KOPT-K1 (cell line): ENCODE results near the gene PRICKLE2.
"Not testable (repeated sequence)": the region's sequence is repeated elsewhere in the genome, so short reads cannot be mapped to it uniquely, and the experiment has no call there.

Experiments
- H3K27ac ChIP-seq: fragments of 200-600 bp; sonication (generic); 2 replicates; pipeline ENCODE4 v1.5.1; 2016; ENCODE audit warnings: antibody characterized with exemption, mild to moderate bottlenecking, low read depth, low read length; ENCODE audit not compliant: poor library complexity, severe bottlenecking
- H3K36me3 ChIP-seq: fragments of 200-600 bp; sonication (generic); 2 replicates; pipeline ENCODE4 v1.5.1; 2017; ENCODE audit warnings: antibody characterized with exemption, mild to moderate bottlenecking, low read length, moderate library complexity; ENCODE audit not compliant: insufficient read depth
- H3K9me3 ChIP-seq: fragments of 200-600 bp; sonication (generic); 2 replicates; pipeline ENCODE4 v1.5.1; 2017; ENCODE audit warnings: antibody characterized with exemption, low read length, mild to moderate bottlenecking; ENCODE audit not compliant: insufficient read depth, poor library complexity, severe bottlenecking

Gene PRICKLE2

DNA sequence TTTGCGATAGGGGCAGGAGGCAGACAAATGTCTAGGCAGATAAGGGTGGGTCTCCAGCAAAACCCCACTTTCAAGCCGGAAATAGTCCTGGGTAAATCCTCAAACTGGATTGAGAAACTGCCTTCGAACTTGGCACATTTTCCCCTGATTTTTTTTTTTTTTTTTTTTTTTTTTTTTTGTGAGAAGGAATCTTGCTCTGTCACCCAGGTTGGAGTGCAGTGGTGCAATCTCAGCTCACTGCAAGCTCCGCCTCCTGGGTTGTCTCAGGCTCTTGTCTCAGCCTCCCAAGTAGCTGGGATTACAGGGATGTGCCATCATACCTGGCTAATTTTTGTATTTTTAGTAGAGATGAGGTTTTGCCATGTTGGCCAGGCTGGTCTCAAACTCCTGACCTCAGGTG, 135.9 kb downstream of the PRICKLE2 start:
- not testable (repeated sequence) for H3K9me3 ChIP-seq, H3K27ac ChIP-seq, H3K36me3 ChIP-seq

DNA sequence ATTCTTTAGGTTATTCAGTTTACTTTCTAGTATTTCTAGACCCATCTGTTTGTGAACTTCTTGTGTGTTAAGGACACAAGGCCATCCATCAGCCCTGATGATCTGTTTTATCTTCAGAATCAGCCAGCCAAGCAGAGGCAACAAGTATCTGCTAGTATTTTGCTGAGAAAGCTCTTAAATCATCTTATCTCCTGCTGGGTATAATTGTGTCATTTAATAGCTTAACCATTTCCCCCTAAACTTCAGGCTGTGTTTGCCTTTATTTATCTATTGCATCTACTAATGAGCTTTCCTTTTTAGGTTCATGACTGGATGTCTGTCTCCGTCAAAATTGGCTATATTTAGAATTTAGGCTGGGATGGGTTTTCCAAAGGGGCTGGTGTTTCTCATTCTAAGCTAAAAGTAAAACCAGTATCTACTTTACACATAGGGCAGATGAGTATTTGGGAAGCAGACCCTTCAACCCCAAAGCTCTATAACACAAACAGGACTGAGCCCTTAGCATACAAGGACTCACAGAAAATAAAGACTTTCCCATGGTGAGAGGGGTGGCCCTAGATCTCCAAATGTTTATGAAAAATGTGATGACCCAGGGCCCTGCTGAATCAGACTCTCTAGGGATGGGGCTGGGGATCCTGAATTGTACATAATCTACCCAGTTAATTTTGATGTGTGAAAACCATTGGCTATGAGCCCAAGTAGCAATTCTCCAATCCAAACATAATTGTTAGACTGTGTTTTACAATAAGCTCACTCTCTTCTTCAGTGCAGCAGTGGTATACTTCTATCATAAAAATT, 136.7 kb downstream of the PRICKLE2 start:
- no peak overlapping the region for H3K27ac ChIP-seq
- H3K9me3 ChIP-seq: no peaks in the 10 kb centered on the region
- no peaks in the 10 kb centered on the region for H3K36me3 ChIP-seq

DNA sequence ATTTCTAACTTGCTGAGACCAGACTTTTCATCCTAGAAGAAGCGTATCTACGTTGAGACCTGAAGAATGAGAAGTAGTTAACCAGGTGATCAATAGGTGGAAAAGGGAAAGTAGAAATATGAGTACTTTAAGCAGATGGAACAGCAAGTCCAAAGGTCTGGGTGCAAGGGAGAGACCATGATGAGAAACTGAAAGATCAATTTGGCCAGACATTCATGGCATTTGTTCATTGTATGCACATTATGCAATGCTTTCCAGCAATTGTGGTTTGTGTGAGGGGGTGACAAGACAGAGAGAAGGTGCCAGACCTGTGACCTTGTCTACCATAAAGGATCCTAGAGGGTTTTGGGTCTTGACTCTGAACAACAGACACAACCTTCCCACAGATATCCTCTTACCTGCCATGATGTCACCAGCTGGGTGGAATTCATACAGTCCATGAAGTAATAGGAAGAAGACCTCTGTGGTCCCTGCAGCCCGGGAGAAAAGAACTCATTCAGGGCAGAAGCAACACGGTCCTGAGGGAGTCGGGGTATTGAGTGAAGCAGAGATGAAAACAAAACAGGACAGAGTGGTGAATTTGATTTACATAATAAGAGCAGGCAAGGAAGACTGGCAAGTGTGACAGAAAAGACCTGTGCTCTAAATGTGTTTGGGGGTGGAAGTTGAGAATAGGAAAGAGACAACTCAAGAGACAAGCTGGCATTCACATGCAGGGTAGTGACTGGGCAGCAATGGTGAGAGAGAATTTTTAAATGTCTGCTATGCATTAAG, 138.6 kb downstream of the PRICKLE2 start:
- no peak overlapping the region for H3K27ac ChIP-seq
- no peaks in the 10 kb centered on the region for H3K9me3 ChIP-seq
- H3K36me3 ChIP-seq: no peaks in the 10 kb centered on the region

DNA sequence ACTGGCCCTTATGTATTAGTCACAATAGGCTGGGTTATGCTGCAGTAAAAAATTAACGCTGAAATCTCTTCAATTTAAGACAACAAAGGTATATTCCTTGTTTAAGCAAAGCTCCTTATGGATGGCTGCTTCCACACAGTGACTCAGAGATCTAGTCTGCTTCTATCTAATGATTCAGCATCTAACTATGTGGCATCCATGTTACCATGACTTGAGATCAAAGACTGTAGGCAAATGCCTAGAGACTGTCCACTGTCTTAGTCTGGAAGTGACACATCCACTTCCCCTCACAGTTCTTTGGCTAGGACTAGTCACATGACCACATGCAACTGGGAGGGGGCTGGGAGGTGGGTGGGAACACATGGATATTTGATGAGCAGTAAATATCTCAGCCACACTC, 140.6 kb downstream of the PRICKLE2 start:
- H3K9me3 ChIP-seq: no peaks in the 10 kb centered on the region
- no peaks in the 10 kb centered on the region for H3K36me3 ChIP-seq
- no peak overlapping the region for H3K27ac ChIP-seq

DNA sequence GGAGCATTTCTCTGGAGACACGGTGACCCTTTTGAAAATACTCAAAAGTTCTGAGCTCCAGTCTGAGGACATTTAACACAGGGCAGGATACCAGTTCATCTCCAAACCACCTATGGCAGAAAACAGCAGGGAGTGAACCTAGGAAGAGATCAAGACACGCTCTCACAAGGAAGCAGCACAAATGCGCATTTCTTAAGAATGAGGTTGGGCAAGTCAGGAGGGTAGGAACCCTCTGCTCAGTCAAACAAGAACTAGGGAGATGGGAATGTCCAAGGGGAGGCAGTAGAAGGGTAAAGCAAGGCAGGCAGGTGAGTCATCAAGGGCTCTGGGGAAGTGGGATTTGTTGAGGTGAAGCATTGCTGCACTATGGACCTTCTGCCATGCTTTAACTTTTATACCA, 141.7 kb downstream of the PRICKLE2 start:
- no peaks in the 10 kb centered on the region for H3K36me3 ChIP-seq
- H3K27ac ChIP-seq: no peak overlapping the region
- no peaks in the 10 kb centered on the region for H3K9me3 ChIP-seq

DNA sequence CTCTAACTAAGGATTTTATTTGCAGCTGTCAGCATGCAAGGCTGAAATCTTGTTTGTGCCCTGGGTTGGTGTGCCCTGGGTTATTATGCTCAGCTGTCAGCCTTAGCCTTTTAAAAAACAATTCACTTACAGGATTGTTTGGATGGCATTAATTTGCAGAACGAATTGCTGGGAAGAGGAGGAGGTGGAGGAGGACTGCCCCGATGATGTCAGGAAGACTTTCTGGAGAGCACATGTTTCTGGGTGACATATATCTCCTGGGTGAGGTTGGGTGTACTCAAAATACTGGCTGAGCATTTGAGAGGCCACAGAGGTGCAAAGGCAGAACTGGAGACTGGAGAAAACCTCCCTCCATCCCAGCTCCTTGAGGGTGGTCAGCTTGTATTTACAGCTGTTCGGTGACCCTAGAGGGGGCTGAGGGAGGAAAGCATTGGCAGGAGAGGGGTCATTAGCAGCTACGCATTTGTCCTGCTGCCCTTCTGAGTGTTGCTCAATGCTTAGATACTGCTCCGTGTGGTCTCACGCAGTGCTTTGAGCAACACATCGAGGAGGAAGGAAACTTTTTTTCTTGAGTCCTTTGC, 142.2 kb downstream of the PRICKLE2 start:
- no peak overlapping the region for H3K27ac ChIP-seq

DNA sequence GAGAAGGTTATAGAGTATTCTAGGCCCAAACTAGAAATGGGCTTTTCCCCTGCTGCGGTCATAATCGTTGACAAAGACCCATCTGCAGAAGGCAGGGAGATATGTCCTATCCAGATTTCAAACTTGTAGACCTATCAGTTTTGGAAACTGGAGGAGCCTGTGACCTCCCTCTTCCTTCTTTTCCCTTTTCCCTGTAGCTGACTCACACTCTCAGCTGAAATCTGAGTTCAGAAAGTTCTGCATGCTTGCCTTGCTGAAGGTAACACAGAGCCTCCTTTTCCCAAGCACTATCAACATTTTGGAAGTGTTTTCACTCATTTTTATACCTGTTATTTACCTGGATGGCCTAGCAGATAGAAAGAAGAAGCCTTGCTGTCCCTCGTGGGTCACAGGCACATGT, 142.9 kb downstream of the PRICKLE2 start:
- Histone ChIP-seq H3K36me3 (no peaks in the 10 kb centered on the region), H3K9me3 (no peaks in the 10 kb centered on the region), H3K27ac (no peak overlapping the region)

More for the DNA sequence above, 142.2 kb downstream of the PRICKLE2 start:
- H3K9me3 ChIP-seq: no peaks in the 10 kb centered on the region
- H3K36me3 ChIP-seq: no peaks in the 10 kb centered on the region

DNA sequence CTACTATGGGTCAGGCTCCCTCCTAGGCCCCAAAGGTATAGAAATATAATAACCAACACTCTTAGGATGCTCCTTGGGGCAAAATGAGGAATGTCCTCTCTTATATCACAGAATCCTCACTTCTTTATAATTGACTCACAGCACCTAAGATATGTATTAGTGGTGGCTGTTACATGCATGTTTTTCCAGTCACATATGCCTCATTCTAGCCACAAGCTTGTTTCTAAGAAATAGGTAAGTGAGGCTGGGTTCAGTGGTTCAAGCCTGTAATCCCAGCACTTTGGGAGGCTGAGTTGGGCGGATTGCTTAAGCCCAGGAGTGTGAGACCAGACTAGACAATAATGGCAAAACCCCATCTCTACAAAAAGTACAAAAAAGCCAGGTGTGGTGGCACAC, 144.0 kb downstream of the PRICKLE2 start:
- Histone ChIP-seq H3K27ac (no peak overlapping the region), H3K36me3 (no peaks in the 10 kb centered on the region), H3K9me3 (no peaks in the 10 kb centered on the region)

DNA sequence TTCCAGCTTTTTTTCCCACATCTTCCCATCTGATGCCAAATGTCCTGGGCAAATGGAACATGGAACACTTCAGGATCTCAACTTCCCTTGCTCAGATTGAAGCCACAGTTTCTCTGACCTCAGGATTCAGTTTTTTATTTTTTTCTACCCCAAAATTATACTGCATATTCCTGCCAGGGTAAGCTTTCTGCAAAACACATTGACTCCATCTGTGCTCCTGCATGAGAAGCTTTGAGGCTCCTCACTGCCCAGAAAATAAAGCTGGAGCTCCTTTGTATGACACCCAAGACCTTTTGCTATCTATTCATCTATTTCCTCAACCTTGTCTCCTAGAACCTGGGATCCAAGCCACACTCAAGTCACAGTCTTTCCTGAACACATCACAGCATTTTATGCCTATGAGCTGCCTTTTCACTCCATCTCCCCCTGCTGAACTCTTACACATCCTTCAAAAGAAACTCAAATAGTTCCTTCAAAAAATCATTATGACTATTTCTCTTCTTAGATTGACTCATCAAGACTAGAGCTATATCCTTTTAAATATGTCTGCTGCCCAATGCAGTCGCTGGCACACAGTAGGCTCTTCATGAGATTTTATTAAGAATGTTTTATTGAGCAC, 144.5 kb downstream of the PRICKLE2 start:
- H3K9me3 ChIP-seq: no peaks in the 10 kb centered on the region
- H3K36me3 ChIP-seq: no peaks in the 10 kb centered on the region

DNA sequence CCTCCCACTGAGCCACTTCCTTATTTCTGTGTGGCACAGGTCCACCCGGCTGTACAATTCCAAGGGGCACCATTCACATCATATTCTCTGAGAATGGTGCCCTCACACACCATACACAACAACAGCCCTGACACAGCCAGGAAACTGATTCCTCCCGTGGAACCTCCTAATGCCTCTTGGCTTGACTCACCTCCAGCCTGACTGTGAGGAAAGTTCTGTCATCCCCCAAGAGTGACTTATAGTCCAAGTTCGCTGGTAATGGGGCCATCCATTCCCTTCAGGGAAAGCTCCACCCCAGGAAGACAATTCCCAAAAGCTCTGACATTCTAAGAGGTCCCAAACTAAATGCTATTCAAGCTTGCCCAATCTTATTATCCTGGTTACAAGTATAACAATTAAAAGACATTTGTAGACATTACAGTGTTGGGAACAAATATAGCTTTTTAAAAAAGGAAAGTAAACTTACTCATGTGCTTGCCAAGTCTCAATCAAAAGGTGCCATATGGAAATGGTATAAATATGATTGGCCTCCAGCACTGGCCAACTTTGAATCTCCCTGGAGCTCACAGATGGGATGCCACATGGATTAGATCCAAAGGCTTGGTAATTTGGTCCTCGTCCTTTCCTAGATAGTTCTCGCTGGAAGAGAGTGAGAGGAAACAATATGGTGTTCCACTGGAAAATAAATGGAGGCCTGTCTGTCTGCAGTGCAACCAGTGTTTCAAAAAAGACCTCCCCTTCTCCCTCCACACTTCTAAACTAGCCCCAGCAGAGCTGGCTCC, 145.7 kb downstream of the PRICKLE2 start:
- H3K9me3 ChIP-seq: no peaks in the 10 kb centered on the region
- H3K27ac ChIP-seq: no peak overlapping the region
- H3K36me3 ChIP-seq: no peaks in the 10 kb centered on the region

More for the DNA sequence above, 144.5 kb downstream of the PRICKLE2 start:
- H3K27ac ChIP-seq: no peak overlapping the region

DNA sequence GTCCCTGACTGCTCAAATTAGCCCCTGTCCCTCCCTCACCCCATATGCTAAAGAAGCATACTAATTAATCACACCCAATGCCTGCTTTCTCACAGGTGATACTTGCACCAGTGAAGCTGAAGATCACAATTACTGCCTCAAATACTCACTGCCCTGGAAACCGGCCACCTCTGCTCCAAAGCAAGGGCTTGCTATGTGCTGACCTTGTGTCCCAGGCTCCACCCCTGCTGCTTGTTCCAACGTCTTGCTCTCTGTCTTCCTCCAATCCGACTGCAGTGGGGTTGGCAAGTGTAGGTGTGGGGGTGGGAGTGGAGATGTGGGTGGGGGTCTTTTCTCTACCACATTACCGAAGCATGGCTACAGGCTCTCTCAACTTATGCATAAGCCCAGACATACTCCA, 146.3 kb downstream of the PRICKLE2 start:
- Histone ChIP-seq H3K9me3 (no peaks in the 10 kb centered on the region), H3K27ac (no peak overlapping the region), H3K36me3 (no peaks in the 10 kb centered on the region)

DNA sequence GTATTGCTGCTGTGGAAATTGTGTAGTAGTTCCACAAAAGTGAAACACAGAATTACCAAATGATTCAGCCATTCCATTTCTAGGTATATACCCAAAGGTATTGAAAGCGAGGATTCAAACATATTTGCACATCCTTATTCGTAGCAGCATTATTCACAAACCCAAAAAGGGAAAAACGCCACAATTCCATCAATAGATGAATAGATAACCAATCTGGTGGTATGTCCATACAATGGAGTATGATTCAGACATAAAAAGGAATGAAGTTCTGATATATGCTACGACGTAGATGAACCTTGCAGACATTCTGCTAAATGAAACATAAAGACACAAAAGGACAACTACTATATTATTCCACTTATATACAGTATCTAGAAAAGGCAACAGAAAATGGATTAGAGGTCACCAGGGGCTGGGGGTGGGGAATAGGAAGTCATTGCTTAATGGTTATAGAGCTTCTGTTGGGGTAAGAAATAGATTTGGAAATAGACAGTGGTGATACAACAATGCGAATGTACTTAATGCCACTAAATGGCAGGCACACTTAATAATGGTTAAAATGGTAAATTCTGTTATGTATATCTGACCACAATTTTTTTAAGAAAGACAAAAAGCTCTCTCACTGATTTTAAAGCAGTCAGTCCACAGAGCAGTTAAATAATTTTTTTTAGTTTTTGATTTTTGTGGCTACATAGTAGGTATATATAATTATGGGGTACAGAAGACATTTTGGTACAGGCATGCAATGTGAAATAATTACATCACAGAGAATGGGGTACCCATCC, 150.2 kb downstream of the PRICKLE2 start:
- Histone ChIP-seq H3K9me3 (no peaks in the 10 kb centered on the region), H3K36me3 (no peaks in the 10 kb centered on the region), H3K27ac (no peak overlapping the region)

DNA sequence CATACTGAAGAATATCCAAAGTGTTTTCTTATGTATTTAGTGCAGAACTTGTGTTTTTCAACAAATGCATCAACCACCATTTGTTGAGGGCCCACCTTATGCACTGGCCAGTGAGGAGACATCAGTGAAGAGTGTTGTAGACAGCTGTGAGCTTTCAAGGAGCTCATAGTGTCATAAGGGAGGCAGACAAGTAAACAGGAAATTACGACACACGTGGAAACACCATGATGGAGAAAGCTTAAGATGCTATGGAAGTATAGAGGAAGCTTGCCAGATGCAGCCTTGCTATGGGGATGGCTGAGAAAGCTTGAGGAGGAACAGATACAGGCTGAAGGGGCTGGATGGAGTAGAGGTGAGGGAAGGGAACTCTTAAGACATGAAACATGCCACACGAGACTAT, 151.2 kb downstream of the PRICKLE2 start:
- Histone ChIP-seq H3K9me3 (no peaks in the 10 kb centered on the region), H3K36me3 (no peaks in the 10 kb centered on the region), H3K27ac (no peak overlapping the region)

DNA sequence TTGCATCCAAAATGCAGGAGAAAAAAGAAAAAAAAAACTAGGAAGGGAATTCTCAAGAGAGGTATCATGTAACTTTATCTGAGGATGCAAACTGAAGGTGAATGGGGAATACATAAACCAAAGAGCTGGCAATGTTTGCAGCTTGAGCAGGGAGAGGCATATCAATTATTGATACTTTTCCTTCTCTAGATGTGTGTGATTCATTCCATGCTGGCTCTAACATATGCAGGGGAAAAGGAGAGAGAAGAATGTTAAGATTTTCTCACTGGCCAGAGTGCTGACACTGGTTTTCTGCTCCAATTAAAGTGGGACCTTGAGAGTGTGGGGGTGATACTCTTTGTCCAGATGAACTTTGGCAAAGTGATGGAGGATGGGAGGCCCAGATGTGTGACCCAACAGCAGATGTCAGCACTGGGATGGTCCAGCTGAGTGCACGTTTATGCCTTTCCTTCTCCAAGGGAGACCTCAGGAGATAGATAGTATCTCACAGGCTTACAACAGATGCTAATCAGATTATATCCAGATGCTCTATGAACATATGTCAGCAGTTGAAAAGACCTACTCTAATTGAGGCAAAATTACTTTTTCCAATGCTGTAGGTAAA, 152.0 kb downstream of the PRICKLE2 start:
- Histone ChIP-seq H3K36me3 (no peaks in the 10 kb centered on the region), H3K9me3 (no peaks in the 10 kb centered on the region), H3K27ac (no peak overlapping the region)
